Stimulated activated CD4-positive, alpha-beta T cell treated with anti-CD3 and anti-CD28 coated beads, TNF-alpha, amount 100 ng/mL, for 24 hours (primary cell): ENCODE data around the gene CXCL9.
"Not testable (repeated sequence)": the region's sequence is repeated elsewhere in the genome, so short reads cannot be mapped to it uniquely, and the experiment has no call there.

Experiments used
- DNase-seq, 3 experiments: peaks; one replicate each; pipeline ENCODE4 v3.0.0-alpha.2; 2020; ENCODE audit warnings: low read depth in 3 of 3

CXCL9 gene

GRCh38 chr4:75958546-75958945 is 48.8 kb downstream of the CXCL9 start:
- not testable (repeated sequence) for DNase-seq

GRCh38 chr4:75954811-75955210 is 52.5 kb downstream of the CXCL9 start:
- DNase-seq, result not testable (repeated sequence)

- no peak for DNase-seq
Measured at GRCh38 chr4:75953509-75953908, 53.8 kb downstream of the CXCL9 start.
